ENCODE results near the gene CASP8AP2. TPM values are rescaled to one million over a fixed set of nuclear protein-coding genes. Genes with fewer than 3 reads are reported as not detected.

CASP8AP2 gene
- total RNA-seq, 1 donor, result 13.0 TPM

DNA sequence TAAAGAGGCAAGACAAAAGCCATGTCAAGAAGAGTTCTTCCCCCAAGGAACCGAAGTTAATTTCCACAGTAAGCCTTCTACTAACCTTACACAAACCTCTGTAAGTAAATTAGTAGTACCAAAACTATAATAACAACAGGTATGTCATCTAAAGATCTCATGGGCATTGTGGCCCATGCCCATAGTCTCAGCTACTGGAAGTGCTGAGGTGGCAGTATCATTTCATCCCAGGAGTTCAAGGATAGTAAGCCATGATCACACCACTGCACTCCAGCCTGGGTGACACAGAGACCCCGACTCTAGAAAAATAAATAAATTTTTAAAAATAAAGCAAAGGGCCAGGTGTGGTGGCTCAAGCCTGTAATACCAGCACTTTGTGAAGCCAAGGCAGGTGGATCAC lies 39.3 kb upstream of the CASP8AP2 start:
- no peaks in the 10 kb centered on the region for H4K20me1 ChIP-seq (ENCODE audit: insufficient read depth, low read length)
- peaks cover 43% of the 10 kb centered on the region for H3K36me3 ChIP-seq (ENCODE audit: insufficient read depth, low read length)
- H2AFZ ChIP-seq (ENCODE audit: low read length), result no peak overlapping the region
- H3K27ac ChIP-seq (ENCODE audit: low read depth, low read length), result no peak overlapping the region
- no peaks in the 10 kb centered on the region for H3K4me1 ChIP-seq (ENCODE audit: insufficient read depth, low read length)
- no peak for TF ChIP-seq CTCF (IDR thresholded peaks at IDR 0.05; ENCODE audit: extremely low read depth, low read depth, low read length)
- H3K9me3 ChIP-seq (ENCODE audit: low read depth, low read length), result no peaks in the 10 kb centered on the region
- H3K27me3 ChIP-seq (ENCODE audit: insufficient read depth, low read length), result no peaks in the 10 kb centered on the region
- no peak overlapping the region for H3K4me2 ChIP-seq (ENCODE audit: insufficient read depth, low read length)
- DNase-seq (ENCODE audit: insufficient read length, low spot score, missing footprints), result no peak
- no peaks in the 10 kb centered on the region for H3K79me2 ChIP-seq (ENCODE audit: insufficient read depth, low read length)
- no peak overlapping the region for H3K4me3 ChIP-seq (ENCODE audit: insufficient read depth, low read length)

DNA sequence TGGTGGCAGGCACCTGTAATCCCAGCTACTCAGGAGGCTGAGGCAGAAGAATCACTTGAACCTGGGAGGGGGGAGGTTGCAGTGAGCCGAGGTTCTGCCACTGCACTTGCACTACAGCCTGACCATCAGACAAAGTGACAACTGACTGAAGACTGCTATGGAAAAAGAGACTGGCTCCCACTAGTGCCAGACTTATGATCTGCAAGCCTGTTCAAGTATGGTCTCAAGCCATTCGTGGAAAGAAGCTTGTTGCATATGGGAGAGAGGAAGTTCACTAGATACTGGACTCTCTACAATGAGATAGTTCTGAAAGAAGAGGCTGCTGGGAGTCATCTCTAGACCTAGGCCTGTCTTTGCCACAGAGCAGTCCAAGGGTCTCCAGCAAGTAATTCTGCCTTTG lies 36.8 kb upstream of the CASP8AP2 start:
- Histone ChIP-seq H3K4me2 (ENCODE audit: insufficient read depth, low read length) (no peak overlapping the region), H3K9me3 (ENCODE audit: low read depth, low read length) (no peaks in the 10 kb centered on the region), H3K79me2 (ENCODE audit: insufficient read depth, low read length) (no peaks in the 10 kb centered on the region), H2AFZ (ENCODE audit: low read length) (no peak overlapping the region), H3K4me3 (ENCODE audit: insufficient read depth, low read length) (no peak overlapping the region), H4K20me1 (ENCODE audit: insufficient read depth, low read length) (no peaks in the 10 kb centered on the region), H3K36me3 (ENCODE audit: insufficient read depth, low read length) (peaks cover 29% of the 10 kb centered on the region), H3K4me1 (ENCODE audit: insufficient read depth, low read length) (peaks cover 3% of the 10 kb centered on the region), H3K27ac (ENCODE audit: low read depth, low read length) (no peak overlapping the region), H3K27me3 (ENCODE audit: insufficient read depth, low read length) (no peaks in the 10 kb centered on the region)
- TF ChIP-seq CTCF (IDR thresholded peaks at IDR 0.05; ENCODE audit: extremely low read depth, low read depth, low read length), result peak; percentile 55
- peak; percentile 77 for DNase-seq (ENCODE audit: insufficient read length, low spot score, missing footprints)

- no peaks in the 10 kb centered on the region for H3K27me3 ChIP-seq (ENCODE audit: insufficient read depth, low read length)
- peaks cover 26% of the 10 kb centered on the region for H3K36me3 ChIP-seq (ENCODE audit: insufficient read depth, low read length)
- H3K4me2 ChIP-seq (ENCODE audit: insufficient read depth, low read length), result no peak overlapping the region
- H3K27ac ChIP-seq (ENCODE audit: low read depth, low read length), result no peak overlapping the region
- peaks cover 3% of the 10 kb centered on the region for H3K4me1 ChIP-seq (ENCODE audit: insufficient read depth, low read length)
- TF ChIP-seq CTCF (IDR thresholded peaks at IDR 0.05; ENCODE audit: extremely low read depth, low read depth, low read length), result no peak
- no peaks in the 10 kb centered on the region for H4K20me1 ChIP-seq (ENCODE audit: insufficient read depth, low read length)
- no peak for DNase-seq (ENCODE audit: insufficient read length, low spot score, missing footprints)
- H3K9me3 ChIP-seq (ENCODE audit: low read depth, low read length), result no peaks in the 10 kb centered on the region
- no peak overlapping the region for H2AFZ ChIP-seq (ENCODE audit: low read length)
- H3K4me3 ChIP-seq (ENCODE audit: insufficient read depth, low read length), result no peak overlapping the region
- H3K79me2 ChIP-seq (ENCODE audit: insufficient read depth, low read length), result no peaks in the 10 kb centered on the region
Observed at GRCh38 chr6:89793586-89793985, 36.1 kb upstream of the CASP8AP2 start.

DNA sequence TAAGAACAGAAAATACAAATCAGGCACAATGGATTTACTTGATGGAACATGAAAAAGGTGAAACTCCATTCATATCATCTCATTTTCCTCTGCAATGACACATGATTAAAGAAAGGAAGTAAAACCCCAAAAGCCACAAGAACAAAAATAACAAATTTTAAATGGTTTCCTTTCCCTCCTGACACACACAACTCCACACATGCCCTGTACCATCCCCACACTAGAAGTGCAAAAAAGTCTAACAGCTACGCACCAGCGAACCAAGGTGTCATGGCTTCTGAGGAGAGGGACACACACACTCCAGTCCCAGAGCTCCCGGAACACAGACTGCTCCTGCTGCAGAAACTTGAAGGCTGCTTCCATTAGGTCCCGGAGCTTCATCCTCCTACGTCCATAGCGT lies 35.4 kb upstream of the CASP8AP2 start:
- H3K9me3 ChIP-seq (ENCODE audit: low read depth, low read length), result no peaks in the 10 kb centered on the region
- H3K4me3 ChIP-seq (ENCODE audit: insufficient read depth, low read length), result no peak overlapping the region
- H3K27ac ChIP-seq (ENCODE audit: low read depth, low read length), result no peak overlapping the region
- H3K4me2 ChIP-seq (ENCODE audit: insufficient read depth, low read length), result no peak overlapping the region
- TF ChIP-seq CTCF (IDR thresholded peaks at IDR 0.05; ENCODE audit: extremely low read depth, low read depth, low read length), result no peak
- H4K20me1 ChIP-seq (ENCODE audit: insufficient read depth, low read length), result no peaks in the 10 kb centered on the region
- H3K27me3 ChIP-seq (ENCODE audit: insufficient read depth, low read length), result no peaks in the 10 kb centered on the region
- no peaks in the 10 kb centered on the region for H3K79me2 ChIP-seq (ENCODE audit: insufficient read depth, low read length)
- H3K36me3 ChIP-seq (ENCODE audit: insufficient read depth, low read length), result peaks cover 25% of the 10 kb centered on the region
- no peak overlapping the region for H2AFZ ChIP-seq (ENCODE audit: low read length)
- DNase-seq (ENCODE audit: insufficient read length, low spot score, missing footprints), result no peak
- H3K4me1 ChIP-seq (ENCODE audit: insufficient read depth, low read length), result peaks cover 3% of the 10 kb centered on the region

Data from osteoblast (primary cell).